CD4-positive, CD25-positive, alpha-beta regulatory T cell (primary cell): ENCODE measurements around the gene COLEC11. TPM values are rescaled to one million over a fixed set of nuclear protein-coding genes. Genes with fewer than 3 reads are reported as not detected.

Source experiments
- ATAC-seq, 2 donors: fragments of 150-1000 bp; cut with Tn5 transposase; one replicate each; pipeline ENCODE4 v1.10.0; 2021; ENCODE audit warnings: low read depth in 2 of 2, moderate number of reproducible peaks in 2 of 2, moderate library complexity in 1 of 2
- DNase-seq, 3 donors: peaks; one replicate each; pipeline versions ENCODE4 v3.0.0 to v3.0.0-alpha.2; 2012 to 2022; ENCODE audit warnings: mixed read lengths in 1 of 3
- H3K27ac ChIP-seq: one replicate; pipeline ENCODE4 v1.7.0; 2013; ENCODE audit warnings: mild to moderate bottlenecking, low read length; ENCODE audit not compliant: insufficient read depth, poor library complexity, severe bottlenecking
- H3K27me3 ChIP-seq: one replicate; pipeline ENCODE4 v1.7.0; 2013; ENCODE audit warnings: low read length; ENCODE audit not compliant: control insufficient read depth, insufficient read depth
- H3K36me3 ChIP-seq: one replicate; pipeline ENCODE4 v1.7.0; 2013; ENCODE audit warnings: mild to moderate bottlenecking, low read length, moderate library complexity; ENCODE audit not compliant: control insufficient read depth, insufficient read depth
- H3K4me1 ChIP-seq: 2 replicates; pipeline ENCODE4 v1.7.0; 2013; ENCODE audit warnings: mild to moderate bottlenecking, low read length; ENCODE audit not compliant: insufficient read depth, control insufficient read depth, poor library complexity, severe bottlenecking
- H3K4me3 ChIP-seq: one replicate; pipeline ENCODE4 v1.7.0; 2013; ENCODE audit warnings: low read depth, mild to moderate bottlenecking, low read length, moderate library complexity
- H3K9me3 ChIP-seq, 2 experiments: 1 replicate in 1 of 2; 2 replicates in 1 of 2; pipeline ENCODE4 v1.7.0; 2013; ENCODE audit warnings: low read length in 2 of 2, mild to moderate bottlenecking in 1 of 2, moderate library complexity in 1 of 2; ENCODE audit not compliant: control insufficient read depth in 2 of 2
- H3K27ac Mint-ChIP-seq, 3 donors: one replicate each; pipeline ENCODE4 v1.8.0; 2020 to 2022; ENCODE audit warnings: mild to moderate bottlenecking in 3 of 3, mixed read lengths in 3 of 3, moderate library complexity in 2 of 3
- H3K27me3 Mint-ChIP-seq: one replicate; pipeline ENCODE4 v1.8.0; 2022; ENCODE audit warnings: mild to moderate bottlenecking, mixed read lengths
- H3K36me3 Mint-ChIP-seq: one replicate; pipeline ENCODE4 v1.8.0; 2020; ENCODE audit warnings: mixed read lengths
- H3K4me1 Mint-ChIP-seq, 4 donors: one replicate each; pipeline ENCODE4 v1.8.0; 2020 to 2022; ENCODE audit warnings: mixed read lengths in 4 of 4, mild to moderate bottlenecking in 1 of 4
- H3K4me3 Mint-ChIP-seq, 4 donors: one replicate each; pipeline ENCODE4 v1.8.0; 2020 to 2022; ENCODE audit warnings: mild to moderate bottlenecking in 4 of 4, mixed read lengths in 4 of 4, moderate library complexity in 3 of 4
- H3K9me3 Mint-ChIP-seq, 7 donors: one replicate each; pipeline ENCODE4 v1.8.0; 2020 to 2022; ENCODE audit warnings: mixed read lengths in 7 of 7, mild to moderate bottlenecking in 3 of 7, moderate library complexity in 2 of 7
- polyA plus RNA-seq, 4 donors: library from polyadenylated mRNA; unstranded; fragments of 300-500 nt; fragmentation: Illumina TruSeq; gene quantifications; one replicate each; pipeline ENCODE4 v1.2.3, GENCODE V29; 2021
- total RNA-seq: library from RNA; stranded (reverse); gene quantifications from one replicate; pipeline ENCODE4 v1.2.3, GENCODE V29; 2022

The COLEC11 gene
- total and polyA plus RNA-seq, 5 donors from 2014 or later: not detected

DNA sequence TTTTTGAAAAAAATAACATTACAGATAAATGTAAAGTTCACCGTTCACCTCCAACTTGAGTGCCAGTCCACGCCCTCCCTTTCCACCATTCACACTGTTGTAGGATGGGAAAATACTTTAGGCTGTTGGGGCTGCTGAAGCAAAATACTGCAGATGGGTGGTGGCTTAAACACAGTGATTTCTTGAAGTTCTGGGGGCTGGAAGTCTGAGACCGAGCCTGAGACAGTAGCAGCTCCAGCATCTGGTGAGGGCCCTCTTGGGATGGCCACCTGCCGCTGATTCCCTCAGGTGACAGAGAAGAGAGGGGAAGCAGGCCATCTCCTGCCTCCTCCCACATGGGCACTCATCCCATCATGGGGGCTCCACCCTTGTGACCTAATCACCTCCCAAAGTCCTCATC lies 80.8 kb downstream of the COLEC11 start:
- Histone ChIP-seq H3K27me3 (no peaks in the 10 kb centered on the region), H3K27ac (no peak overlapping the region), H3K4me3 (no peak overlapping the region), H3K36me3 (no peaks in the 10 kb centered on the region), H3K4me1 (no peaks in the 10 kb centered on the region), H3K9me3 (no peaks in the 10 kb centered on the region)
- Mint-ChIP-seq H3K27ac (no peak overlapping the region), H3K27me3 (peaks cover 24% of the 10 kb centered on the region), H3K4me1 (no peaks in the 10 kb centered on the region), H3K9me3 (peaks cover 0 to 2% (median 0%) of the 10 kb centered on the region in 7 donors), H3K4me3 (no peak overlapping the region), H3K36me3 (no peaks in the 10 kb centered on the region)
- DNase-seq (no peak), ATAC-seq (no peak)

DNA sequence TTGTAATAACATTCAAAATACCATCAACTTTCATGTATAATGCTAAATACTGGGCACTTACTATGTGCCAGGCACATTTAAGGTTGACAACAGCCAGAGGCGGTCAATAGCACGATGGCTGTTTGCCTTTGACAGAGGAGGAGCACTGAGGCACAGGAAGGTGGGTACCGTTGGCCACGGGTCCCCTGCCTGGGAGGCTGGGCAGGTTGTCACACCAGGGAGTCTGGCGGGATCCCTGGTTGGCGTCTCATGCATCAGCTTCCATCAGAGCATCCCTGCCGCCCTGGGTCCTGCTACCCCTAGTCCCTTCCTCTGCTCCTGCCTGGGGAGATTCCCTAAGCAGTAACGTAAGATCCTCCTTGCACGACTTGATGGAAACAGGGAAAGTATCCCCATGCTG lies 82.5 kb downstream of the COLEC11 start:
- ATAC-seq: no peak
- peaks cover 24% of the 10 kb centered on the region for H3K27me3 Mint-ChIP-seq
- Histone ChIP-seq H3K27ac (no peak overlapping the region), H3K4me3 (no peak overlapping the region), H3K4me1 (no peaks in the 10 kb centered on the region), H3K27me3 (no peaks in the 10 kb centered on the region), H3K36me3 (no peaks in the 10 kb centered on the region), H3K9me3 (no peaks in the 10 kb centered on the region)
- no peak overlapping the region for H3K4me3 Mint-ChIP-seq
- no peak for DNase-seq
- H3K27ac Mint-ChIP-seq: no peak overlapping the region
- peaks cover 0 to 2% (median 0%) of the 10 kb centered on the region in 7 donors for H3K9me3 Mint-ChIP-seq
- H3K36me3 Mint-ChIP-seq: no peaks in the 10 kb centered on the region
- no peaks in the 10 kb centered on the region for H3K4me1 Mint-ChIP-seq

- Mint-ChIP-seq H3K4me3 (no peak overlapping the region), H3K36me3 (no peaks in the 10 kb centered on the region)
- no peak for ATAC-seq
These were observed 83.3 kb downstream of the COLEC11 start for GRCh38 chr2:3678212-3678611.

GRCh38 chr2:3679180-3679579 lies 84.3 kb downstream of the COLEC11 start:
- no peaks in the 10 kb centered on the region for H3K27me3 ChIP-seq
- Mint-ChIP-seq H3K9me3 (peaks cover 0 to 2% (median 0%) of the 10 kb centered on the region in 7 donors), H3K27me3 (peaks cover 17% of the 10 kb centered on the region), H3K27ac (no peak overlapping the region), H3K4me3 (no peak overlapping the region), H3K36me3 (no peaks in the 10 kb centered on the region), H3K4me1 (no peaks in the 10 kb centered on the region)
- no peak for DNase-seq
- ATAC-seq: no peak
- no peaks in the 10 kb centered on the region for H3K36me3 ChIP-seq
- H3K4me1 ChIP-seq: no peaks in the 10 kb centered on the region
- H3K4me3 ChIP-seq: no peak overlapping the region
- no peak overlapping the region for H3K27ac ChIP-seq
- no peaks in the 10 kb centered on the region for H3K9me3 ChIP-seq

More at GRCh38 chr2:3678212-3678611, 83.3 kb downstream of the COLEC11 start:
- H3K9me3 ChIP-seq: no peaks in the 10 kb centered on the region
- H3K27me3 Mint-ChIP-seq: peaks cover 24% of the 10 kb centered on the region
- H3K4me3 ChIP-seq: no peak overlapping the region
- H3K4me1 ChIP-seq: no peaks in the 10 kb centered on the region
- no peaks in the 10 kb centered on the region for H3K27me3 ChIP-seq
- H3K36me3 ChIP-seq: no peaks in the 10 kb centered on the region
- no peak for DNase-seq
- H3K27ac Mint-ChIP-seq: no peak overlapping the region
- H3K27ac ChIP-seq: no peak overlapping the region
- peaks cover 0 to 2% (median 0%) of the 10 kb centered on the region in 7 donors for H3K9me3 Mint-ChIP-seq
- H3K4me1 Mint-ChIP-seq: no peaks in the 10 kb centered on the region

- Mint-ChIP-seq H3K9me3 (peaks cover 0 to 2% (median 0%) of the 10 kb centered on the region in 7 donors), H3K4me3 (no peak overlapping the region), H3K36me3 (no peaks in the 10 kb centered on the region), H3K27me3 (peaks cover 16% of the 10 kb centered on the region), H3K27ac (no peak overlapping the region), H3K4me1 (no peaks in the 10 kb centered on the region)
- H3K4me3 ChIP-seq: no peak overlapping the region
- ATAC-seq: no peak
- H3K9me3 ChIP-seq: no peaks in the 10 kb centered on the region
- H3K36me3 ChIP-seq: no peaks in the 10 kb centered on the region
- DNase-seq: no peak
- H3K27ac ChIP-seq: no peak overlapping the region
- H3K27me3 ChIP-seq: no peaks in the 10 kb centered on the region
- no peaks in the 10 kb centered on the region for H3K4me1 ChIP-seq
These were observed 84.9 kb downstream of the COLEC11 start for GRCh38 chr2:3679616-3680393.

- H3K9me3 ChIP-seq: no peaks in the 10 kb centered on the region
- peaks cover 0 to 5% (median 0%) of the 10 kb centered on the region in 7 donors for H3K9me3 Mint-ChIP-seq
- DNase-seq (no peak), ATAC-seq (no peak)
- H3K36me3 ChIP-seq: no peaks in the 10 kb centered on the region
- no peaks in the 10 kb centered on the region for H3K4me1 Mint-ChIP-seq
- H3K27ac Mint-ChIP-seq: no peak overlapping the region
- peaks cover 2% of the 10 kb centered on the region for H3K27me3 ChIP-seq
- no peak overlapping the region for H3K4me3 ChIP-seq
- H3K4me3 Mint-ChIP-seq: no peak overlapping the region
- H3K27me3 Mint-ChIP-seq: peaks cover 10% of the 10 kb centered on the region
- no peak overlapping the region for H3K27ac ChIP-seq
- no peaks in the 10 kb centered on the region for H3K36me3 Mint-ChIP-seq
- no peaks in the 10 kb centered on the region for H3K4me1 ChIP-seq
These were observed 85.8 kb downstream of the COLEC11 start for GRCh38 chr2:3680548-3681345.

DNA sequence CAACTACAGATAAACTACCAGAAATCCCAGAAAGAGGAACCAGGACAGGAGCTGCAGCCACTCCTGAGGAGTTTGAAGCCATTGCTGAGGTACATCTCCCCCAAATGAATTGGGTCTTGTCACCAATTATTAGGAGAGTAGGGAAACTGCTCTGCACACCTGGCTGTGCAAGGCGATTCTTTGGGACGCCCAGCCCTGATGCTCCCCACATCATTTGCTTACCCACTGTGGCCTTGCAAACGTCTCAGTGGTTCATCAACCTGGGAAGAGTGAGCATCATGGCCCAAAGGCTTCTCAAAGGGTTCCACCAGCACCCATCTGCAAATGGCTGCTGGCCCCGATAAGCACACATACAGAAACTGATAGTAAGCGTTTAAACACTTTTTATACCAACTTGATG lies 86.7 kb downstream of the COLEC11 start:
- H3K4me3 Mint-ChIP-seq: no peak overlapping the region
- Histone ChIP-seq H3K9me3 (no peaks in the 10 kb centered on the region), H3K4me3 (no peak overlapping the region), H3K4me1 (no peaks in the 10 kb centered on the region), H3K27me3 (peaks cover 2% of the 10 kb centered on the region), H3K27ac (no peak overlapping the region), H3K36me3 (no peaks in the 10 kb centered on the region)
- H3K27ac Mint-ChIP-seq: no peak overlapping the region
- peaks cover 7% of the 10 kb centered on the region for H3K27me3 Mint-ChIP-seq
- peaks cover 0 to 5% (median 0%) of the 10 kb centered on the region in 7 donors for H3K9me3 Mint-ChIP-seq
- H3K36me3 Mint-ChIP-seq: no peaks in the 10 kb centered on the region
- ATAC-seq: no peak
- no peaks in the 10 kb centered on the region for H3K4me1 Mint-ChIP-seq
- no peak for DNase-seq
